Calu3 (cell line): ENCODE results near the gene UCHL5. TPM values are rescaled to one million over a fixed set of nuclear protein-coding genes. Genes with fewer than 3 reads are reported as not detected.

Source experiments
- BruUV-seq: library from RNA; stranded (reverse); fragments of 400-500 nt; replicated peaks from 2 replicates; lab custom pipeline; 2021; lab: Mats Ljungman, UMichigan
- CTCF ChIA-PET: fragments of 300-600 bp; sonication (Branson Sonifier 250); formaldehyde crosslinking; loops from one replicate; lab custom pipeline; 2022; ENCODE audit warnings: antibody characterized with exemption; lab: Charles Lee
- DNase-seq: peaks from one replicate; pipeline ENCODE4 v3.0.0; 2022
- H3K27ac Mint-ChIP-seq: one replicate; pipeline ENCODE4 v1.8.0; 2022; ENCODE audit warnings: mixed read lengths; ENCODE audit not compliant: unreplicated experiment
- H3K27me3 Mint-ChIP-seq: one replicate; pipeline ENCODE4 v1.8.0; 2022; ENCODE audit warnings: mixed read lengths; ENCODE audit not compliant: unreplicated experiment
- H3K36me3 Mint-ChIP-seq: one replicate; pipeline ENCODE4 v1.8.0; 2022; ENCODE audit warnings: mild to moderate bottlenecking, moderate library complexity, mixed read lengths; ENCODE audit not compliant: insufficient read depth, unreplicated experiment
- H3K4me1 Mint-ChIP-seq: one replicate; pipeline ENCODE4 v1.8.0; 2022; ENCODE audit warnings: mild to moderate bottlenecking, low read depth, mixed read lengths; ENCODE audit not compliant: unreplicated experiment
- H3K4me3 Mint-ChIP-seq: one replicate; pipeline ENCODE4 v1.8.0; 2022; ENCODE audit warnings: mild to moderate bottlenecking, low read depth, moderate library complexity, mixed read lengths; ENCODE audit not compliant: unreplicated experiment
- H3K9me3 Mint-ChIP-seq: one replicate; pipeline ENCODE4 v1.8.0; 2022; ENCODE audit warnings: low read depth, mixed read lengths; ENCODE audit not compliant: unreplicated experiment
- CTCF ChIP-seq: fragments of 200-600 bp; IDR thresholded peaks from one replicate; pipeline ENCODE4 v1.8.0; 2022; ENCODE audit warnings: antibody characterized with exemption; ENCODE audit not compliant: unreplicated experiment
- intact Hi-C: fragments of 100-400 bp; cut with micrococcal nuclease; formaldehyde crosslinking; loops from one replicate; pipeline ENCODE4 v1.10.0; 2022; ENCODE audit not compliant: unreplicated experiment
- total RNA-seq: library from RNA; stranded (reverse); gene quantifications from 2 replicates; pipeline ENCODE4 v1.2.3, GENCODE V29; 2022

Gene UCHL5
- total RNA-seq, 1 experiment from 2014 or later = 69.9 TPM

GRCh38 chr1:193085263-193085662 is 26.1 kb upstream of the UCHL5 start:
- CTCF ChIA-PET = interaction anchor here (0.7 kb wide), 1 partner anchor 669 kb away, joined by 3 read pairs; no protein-coding TSS in a partner anchor
- H3K9me3 Mint-ChIP-seq = no peaks in the 10 kb centered on the region
- peaks cover 34% of the 10 kb centered on the region for H3K36me3 Mint-ChIP-seq
- no peak overlapping the region for H3K4me3 Mint-ChIP-seq
- BruUV-seq = no TSS peak
- no peaks in the 10 kb centered on the region for H3K4me1 Mint-ChIP-seq
- DNase-seq = no peak
- intact Hi-C loops = no loop called here
- TF ChIP-seq CTCF = no peak
- H3K27me3 Mint-ChIP-seq = no peaks in the 10 kb centered on the region
- H3K27ac Mint-ChIP-seq = no peak overlapping the region

- Mint-ChIP-seq H3K36me3 (peaks cover 49% of the 10 kb centered on the region), H3K4me1 (no peaks in the 10 kb centered on the region), H3K27ac (no peak overlapping the region), H3K9me3 (peaks cover 2% of the 10 kb centered on the region), H3K4me3 (no peak overlapping the region), H3K27me3 (no peaks in the 10 kb centered on the region)
- no peak for DNase-seq
- CTCF ChIA-PET = interaction anchor here (1.4 kb wide), 1 partner anchor 9 kb away, joined by 3 read pairs; no protein-coding TSS in a partner anchor
- intact Hi-C loops = no loop called here
- no peak for TF ChIP-seq CTCF
- no TSS peak for BruUV-seq
These were observed 24.4 kb upstream of the UCHL5 start for GRCh38 chr1:193083365-193084088.

GRCh38 chr1:193079187-193079586 is 20.0 kb upstream of the UCHL5 start:
- no TSS peak for BruUV-seq
- CTCF ChIA-PET = no interaction called here
- peaks cover 47% of the 10 kb centered on the region for H3K36me3 Mint-ChIP-seq

GRCh38 chr1:193077991-193078390 is 18.8 kb upstream of the UCHL5 start:
- Mint-ChIP-seq H3K9me3 (peaks cover 5% of the 10 kb centered on the region), H3K27ac (no peak overlapping the region), H3K4me1 (no peaks in the 10 kb centered on the region), H3K4me3 (no peak overlapping the region), H3K36me3 (peaks cover 47% of the 10 kb centered on the region), H3K27me3 (no peaks in the 10 kb centered on the region)
- DNase-seq = no peak
- BruUV-seq = no TSS peak
- CTCF ChIA-PET = no interaction called here
- no peak for TF ChIP-seq CTCF
- intact Hi-C loops = no loop called here

More at GRCh38 chr1:193079187-193079586, 20.0 kb upstream of the UCHL5 start:
- no peak for DNase-seq
- intact Hi-C loops = no loop called here
- TF ChIP-seq CTCF = no peak
- no peaks in the 10 kb centered on the region for H3K4me1 Mint-ChIP-seq
- peaks cover 5% of the 10 kb centered on the region for H3K9me3 Mint-ChIP-seq
- H3K27ac Mint-ChIP-seq = no peak overlapping the region
- H3K4me3 Mint-ChIP-seq = no peak overlapping the region
- H3K27me3 Mint-ChIP-seq = no peaks in the 10 kb centered on the region
